Activated T-cell treated with anti-CD3 and anti-CD28 coated beads, Interleukin-2, amount 50 U/mL, for 24 hours (primary cell): Measurements from ENCODE around the gene PRDM4.
A peak's percentile ranks its signal among the peaks of the same experiment; 100 is the strongest.
"Not testable (repeated sequence)": the region's sequence is repeated elsewhere in the genome, so short reads cannot be mapped to it uniquely, and the experiment has no call there.

ENCODE experiments used
- DNase-seq: peaks from one replicate; pipeline ENCODE4 v3.0.0-alpha.2; 2020
- H3K27ac Mint-ChIP-seq: 2 replicates; pipeline ENCODE4 v1.8.0; 2020; ENCODE audit warnings: mild to moderate bottlenecking, mixed read lengths
- H3K27me3 Mint-ChIP-seq: 2 replicates; pipeline ENCODE4 v1.8.0; 2020; ENCODE audit warnings: mixed read lengths
- H3K36me3 Mint-ChIP-seq: 2 replicates; pipeline ENCODE4 v1.8.0; 2020; ENCODE audit warnings: low read depth, mixed read lengths
- H3K4me1 Mint-ChIP-seq: 2 replicates; pipeline ENCODE4 v1.8.0; 2020; ENCODE audit warnings: low read depth, mixed read lengths
- H3K4me3 Mint-ChIP-seq: 2 replicates; pipeline ENCODE4 v1.8.0; 2020; ENCODE audit warnings: mild to moderate bottlenecking, moderate library complexity, mixed read lengths
- H3K9me3 Mint-ChIP-seq: 2 replicates; pipeline ENCODE4 v1.8.0; 2020; ENCODE audit warnings: mixed read lengths

PRDM4 gene

GRCh38 chr12:107748472-107748871 lies 12.5 kb downstream of the PRDM4 start:
- H3K36me3 Mint-ChIP-seq, result peaks cover 42% of the 10 kb centered on the region
- H3K9me3 Mint-ChIP-seq, result no peaks in the 10 kb centered on the region
- no peak overlapping the region for H3K4me3 Mint-ChIP-seq
- no peak for DNase-seq
- H3K27ac Mint-ChIP-seq, result no peak overlapping the region
- H3K27me3 Mint-ChIP-seq, result no peaks in the 10 kb centered on the region
- H3K4me1 Mint-ChIP-seq, result peaks cover 9% of the 10 kb centered on the region

GRCh38 chr12:107736914-107737313 lies 24.0 kb downstream of the PRDM4 start:
- H3K4me3 Mint-ChIP-seq, result no peak overlapping the region
- H3K36me3 Mint-ChIP-seq, result peaks cover 97% of the 10 kb centered on the region
- H3K9me3 Mint-ChIP-seq, result no peaks in the 10 kb centered on the region
- H3K27me3 Mint-ChIP-seq, result no peaks in the 10 kb centered on the region
- H3K4me1 Mint-ChIP-seq, result peaks cover 2% of the 10 kb centered on the region
- H3K27ac Mint-ChIP-seq, result no peak overlapping the region
- DNase-seq, result no peak

- no peak overlapping the region for H3K4me3 Mint-ChIP-seq
- H3K27me3 Mint-ChIP-seq, result no peaks in the 10 kb centered on the region
- no peak overlapping the region for H3K27ac Mint-ChIP-seq
- H3K9me3 Mint-ChIP-seq, result no peaks in the 10 kb centered on the region
- DNase-seq, result no peak
- H3K4me1 Mint-ChIP-seq, result peaks cover 2% of the 10 kb centered on the region
- peaks cover 88% of the 10 kb centered on the region for H3K36me3 Mint-ChIP-seq
Observed at GRCh38 chr12:107735763-107736162, 25.2 kb downstream of the PRDM4 start.

- H3K4me3 Mint-ChIP-seq, result no peak overlapping the region
- peaks cover 71% of the 10 kb centered on the region for H3K36me3 Mint-ChIP-seq
- peak overlapping the region; percentile 13 for H3K27ac Mint-ChIP-seq
- H3K27me3 Mint-ChIP-seq, result no peaks in the 10 kb centered on the region
- H3K9me3 Mint-ChIP-seq, result no peaks in the 10 kb centered on the region
- H3K4me1 Mint-ChIP-seq, result peaks cover 2% of the 10 kb centered on the region
- DNase-seq, result no peak
Observed at GRCh38 chr12:107734139-107734538, 26.8 kb downstream of the PRDM4 start.

- no peak overlapping the region for H3K27ac Mint-ChIP-seq
- no peaks in the 10 kb centered on the region for H3K27me3 Mint-ChIP-seq
- no peak for DNase-seq
- H3K4me1 Mint-ChIP-seq, result no peaks in the 10 kb centered on the region
- no peak overlapping the region for H3K4me3 Mint-ChIP-seq
- no peaks in the 10 kb centered on the region for H3K9me3 Mint-ChIP-seq
- H3K36me3 Mint-ChIP-seq, result peaks cover 54% of the 10 kb centered on the region
Observed at GRCh38 chr12:107732365-107732764, 28.6 kb downstream of the PRDM4 start.

GRCh38 chr12:107731366-107731765 lies 29.6 kb downstream of the PRDM4 start:
- DNase-seq, result no peak
- Mint-ChIP-seq H3K4me1 (no peaks in the 10 kb centered on the region), H3K4me3 (no peak overlapping the region), H3K9me3 (no peaks in the 10 kb centered on the region), H3K27ac (no peak overlapping the region), H3K36me3 (peaks cover 44% of the 10 kb centered on the region), H3K27me3 (no peaks in the 10 kb centered on the region)

GRCh38 chr12:107730618-107731341 lies 30.2 kb downstream of the PRDM4 start:
- H3K36me3 Mint-ChIP-seq, result peaks cover 38% of the 10 kb centered on the region
- no peaks in the 10 kb centered on the region for H3K27me3 Mint-ChIP-seq
- H3K27ac Mint-ChIP-seq, result no peak overlapping the region
- H3K9me3 Mint-ChIP-seq, result no peaks in the 10 kb centered on the region
- H3K4me1 Mint-ChIP-seq, result no peaks in the 10 kb centered on the region
- H3K4me3 Mint-ChIP-seq, result no peak overlapping the region
- DNase-seq, result no peak

- H3K27ac Mint-ChIP-seq, H3K4me1 Mint-ChIP-seq, H3K4me3 Mint-ChIP-seq, H3K9me3 Mint-ChIP-seq, DNase-seq, H3K27me3 Mint-ChIP-seq: not testable (repeated sequence)
- H3K36me3 Mint-ChIP-seq, result peaks cover 23% of the 10 kb centered on the region
Observed at GRCh38 chr12:107727742-107728141, 33.2 kb downstream of the PRDM4 start.

GRCh38 chr12:107727327-107727726 lies 33.6 kb downstream of the PRDM4 start:
- H3K27ac Mint-ChIP-seq, H3K27me3 Mint-ChIP-seq, H3K4me1 Mint-ChIP-seq, H3K9me3 Mint-ChIP-seq, DNase-seq, H3K4me3 Mint-ChIP-seq: not testable (repeated sequence)
- H3K36me3 Mint-ChIP-seq, result peaks cover 23% of the 10 kb centered on the region

GRCh38 chr12:107718606-107719005 lies 42.3 kb downstream of the PRDM4 start:
- Mint-ChIP-seq H3K36me3 (peaks cover 61% of the 10 kb centered on the region), H3K27ac (no peak overlapping the region), H3K4me3 (no peak overlapping the region), H3K4me1 (no peaks in the 10 kb centered on the region), H3K9me3 (peaks cover 4% of the 10 kb centered on the region), H3K27me3 (no peaks in the 10 kb centered on the region)
- DNase-seq, result no peak

- no peak overlapping the region for H3K4me3 Mint-ChIP-seq
- peaks cover 66% of the 10 kb centered on the region for H3K36me3 Mint-ChIP-seq
- no peaks in the 10 kb centered on the region for H3K27me3 Mint-ChIP-seq
- H3K9me3 Mint-ChIP-seq, result no peaks in the 10 kb centered on the region
- DNase-seq, result no peak
- no peak overlapping the region for H3K27ac Mint-ChIP-seq
- H3K4me1 Mint-ChIP-seq, result no peaks in the 10 kb centered on the region
Observed at GRCh38 chr12:107715780-107716179, 45.2 kb downstream of the PRDM4 start.

GRCh38 chr12:107705522-107705921 lies 55.4 kb downstream of the PRDM4 start:
- not testable (repeated sequence) for H3K4me1 Mint-ChIP-seq, H3K27ac Mint-ChIP-seq, H3K9me3 Mint-ChIP-seq, H3K27me3 Mint-ChIP-seq, DNase-seq, H3K4me3 Mint-ChIP-seq
- H3K36me3 Mint-ChIP-seq, result peaks cover 97% of the 10 kb centered on the region

GRCh38 chr12:107704041-107704440 lies 56.9 kb downstream of the PRDM4 start:
- Mint-ChIP-seq H3K4me1 (peaks cover 1% of the 10 kb centered on the region), H3K27ac (no peak overlapping the region), H3K27me3 (no peaks in the 10 kb centered on the region), H3K4me3 (no peak overlapping the region), H3K36me3 (peaks cover 98% of the 10 kb centered on the region), H3K9me3 (peaks cover 2% of the 10 kb centered on the region)
- DNase-seq, result no peak

- Mint-ChIP-seq H3K4me1 (peaks cover 1% of the 10 kb centered on the region), H3K27ac (no peak overlapping the region), H3K9me3 (peaks cover 2% of the 10 kb centered on the region), H3K36me3 (peaks cover 99% of the 10 kb centered on the region), H3K4me3 (no peak overlapping the region), H3K27me3 (no peaks in the 10 kb centered on the region)
- no peak for DNase-seq
Observed at GRCh38 chr12:107702106-107702505, 58.8 kb downstream of the PRDM4 start.

GRCh38 chr12:107695772-107696171 lies 65.2 kb downstream of the PRDM4 start:
- H3K27me3 Mint-ChIP-seq, H3K9me3 Mint-ChIP-seq, H3K27ac Mint-ChIP-seq, H3K4me1 Mint-ChIP-seq, DNase-seq, H3K4me3 Mint-ChIP-seq: not testable (repeated sequence)
- peaks cover 96% of the 10 kb centered on the region for H3K36me3 Mint-ChIP-seq
